Activated effector memory CD4-positive, alpha-beta T cell treated with Interleukin-2 at 50 U/mL for 16 hours (primary cell): Measurements from ENCODE around the gene ENTPD7.
A peak's percentile ranks its signal among the peaks of the same experiment; 100 is the strongest.
"Not testable (repeated sequence)": the region's sequence is repeated elsewhere in the genome, so short reads cannot be mapped to it uniquely, and the experiment has no call there.

Experiments
- DNase-seq: peaks from one replicate; pipeline ENCODE4 v3.0.0-alpha.2; 2020

Gene ENTPD7

GRCh38 chr10:99659031-99659867, at the start of gene ENTPD7:
ENTPD7 (plus strand) TSS chr10:99659509; CDS start chr10:99659957, 448 bp downstream.
- DNase-seq = peak; percentile 84

DNA sequence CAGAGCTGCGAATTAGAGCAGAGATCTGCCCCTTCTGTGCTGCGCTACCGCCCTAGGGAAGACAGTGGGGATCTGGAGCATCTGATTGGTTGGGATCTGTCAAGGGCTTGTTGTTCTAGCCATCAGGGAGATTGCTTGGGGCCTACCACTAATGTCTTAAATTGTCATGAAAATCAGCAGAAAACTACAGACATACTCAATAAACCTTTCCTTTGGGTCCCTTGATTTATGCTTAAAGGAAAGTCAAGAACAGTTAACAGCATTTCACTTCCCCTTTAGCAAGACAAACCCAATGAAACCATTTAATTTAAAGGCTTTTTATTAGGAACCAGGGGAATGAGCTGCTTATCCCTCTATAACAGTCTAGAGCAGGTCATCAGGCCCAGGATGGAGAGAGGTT, 49.1 kb upstream of the ENTPD7 start:
- DNase-seq = no peak

- DNase-seq = no peak
These were observed 48.0 kb upstream of the ENTPD7 start for GRCh38 chr10:99611326-99611725.

GRCh38 chr10:99612167-99612831, 47.0 kb upstream of the ENTPD7 start:
- DNase-seq = no peak

DNA sequence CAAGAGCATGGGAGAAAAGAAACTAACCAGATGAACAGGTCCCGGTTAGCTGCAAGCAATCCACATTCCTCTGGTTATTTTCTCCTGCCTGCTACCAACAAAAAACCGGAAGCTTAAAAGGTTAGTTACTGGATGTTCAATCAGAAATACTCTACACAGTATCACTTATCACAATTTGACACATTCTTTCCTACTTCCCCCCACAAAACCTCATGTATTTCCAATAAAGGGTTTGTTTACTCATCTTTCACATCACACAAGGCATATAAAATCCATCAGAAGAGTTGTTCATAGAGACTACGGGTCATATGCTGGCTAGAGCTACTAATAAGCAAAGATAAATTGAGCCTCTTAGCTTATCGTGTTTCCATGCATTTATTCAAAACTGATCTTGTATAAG, 43.9 kb upstream of the ENTPD7 start:
- DNase-seq = no peak

DNA sequence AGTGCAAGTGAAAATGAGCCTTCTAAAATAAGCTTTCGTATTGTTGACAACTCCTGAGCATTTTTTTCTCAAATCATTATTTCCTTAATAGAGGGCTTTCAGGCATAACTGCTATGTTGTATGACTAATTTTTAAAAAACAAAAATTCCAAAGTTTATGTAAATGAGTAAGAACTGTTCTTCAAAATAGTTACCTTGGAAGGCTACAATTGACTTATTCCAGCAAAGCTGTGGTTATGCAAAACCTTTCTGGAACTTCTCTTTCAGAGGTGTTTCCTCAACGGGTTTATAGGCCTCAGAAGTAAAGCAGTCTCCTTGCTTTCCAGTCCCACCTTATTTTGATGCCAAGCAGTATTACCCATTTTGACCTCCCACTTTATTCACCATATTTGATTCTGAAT, 41.6 kb upstream of the ENTPD7 start:
- no peak for DNase-seq

- no peak for DNase-seq
These were observed 40.1 kb upstream of the ENTPD7 start for GRCh38 chr10:99619090-99619800.

DNA sequence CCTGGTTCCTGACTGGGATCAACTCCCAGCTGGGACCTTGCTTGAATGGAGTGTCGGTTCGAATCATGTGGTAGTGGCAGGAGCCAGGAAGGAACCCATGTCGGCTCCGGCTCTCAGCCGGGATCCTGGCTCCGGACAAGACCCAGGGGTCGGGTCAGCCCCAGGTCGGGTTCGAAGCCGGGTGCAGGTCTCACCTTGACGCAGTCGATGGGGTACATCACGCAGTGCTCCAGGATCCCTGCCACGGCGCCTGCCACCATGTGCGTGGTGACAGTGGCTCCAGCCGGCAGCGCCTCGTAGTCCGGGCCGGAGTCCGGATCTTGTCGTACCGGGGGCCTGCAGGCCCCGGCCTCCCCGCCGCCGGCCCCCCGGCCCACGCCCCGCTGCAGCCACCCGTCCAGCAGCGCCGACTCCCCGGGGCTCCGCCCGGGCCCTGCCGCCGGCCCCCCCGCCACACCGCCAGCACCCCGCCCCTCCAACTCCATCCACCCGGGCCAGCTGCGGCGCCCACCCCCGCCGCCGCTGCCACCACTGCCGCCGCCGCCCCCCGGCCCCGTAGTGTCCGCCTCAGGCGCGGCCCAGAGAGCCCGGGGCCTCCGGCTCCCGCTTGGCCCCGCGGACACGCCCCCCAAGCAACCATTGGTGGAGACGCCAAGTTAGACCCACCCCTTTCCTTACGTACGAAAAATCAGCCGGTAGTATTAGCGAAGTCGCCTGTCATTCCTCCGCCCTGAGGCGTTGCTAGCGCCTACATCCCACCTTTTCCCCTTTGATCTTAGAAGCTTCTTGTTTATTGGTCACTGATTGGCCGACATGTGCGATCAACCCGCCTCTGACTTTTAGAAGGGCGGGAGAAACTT, 39.2 kb upstream of the ENTPD7 start, which contains the start of gene SLC25A28:
SLC25A28 (minus strand) TSS at position 589 of the 860 bp plus-strand sequence; CDS start at position 485, 104 bp downstream.
- DNase-seq = no peak

DNA sequence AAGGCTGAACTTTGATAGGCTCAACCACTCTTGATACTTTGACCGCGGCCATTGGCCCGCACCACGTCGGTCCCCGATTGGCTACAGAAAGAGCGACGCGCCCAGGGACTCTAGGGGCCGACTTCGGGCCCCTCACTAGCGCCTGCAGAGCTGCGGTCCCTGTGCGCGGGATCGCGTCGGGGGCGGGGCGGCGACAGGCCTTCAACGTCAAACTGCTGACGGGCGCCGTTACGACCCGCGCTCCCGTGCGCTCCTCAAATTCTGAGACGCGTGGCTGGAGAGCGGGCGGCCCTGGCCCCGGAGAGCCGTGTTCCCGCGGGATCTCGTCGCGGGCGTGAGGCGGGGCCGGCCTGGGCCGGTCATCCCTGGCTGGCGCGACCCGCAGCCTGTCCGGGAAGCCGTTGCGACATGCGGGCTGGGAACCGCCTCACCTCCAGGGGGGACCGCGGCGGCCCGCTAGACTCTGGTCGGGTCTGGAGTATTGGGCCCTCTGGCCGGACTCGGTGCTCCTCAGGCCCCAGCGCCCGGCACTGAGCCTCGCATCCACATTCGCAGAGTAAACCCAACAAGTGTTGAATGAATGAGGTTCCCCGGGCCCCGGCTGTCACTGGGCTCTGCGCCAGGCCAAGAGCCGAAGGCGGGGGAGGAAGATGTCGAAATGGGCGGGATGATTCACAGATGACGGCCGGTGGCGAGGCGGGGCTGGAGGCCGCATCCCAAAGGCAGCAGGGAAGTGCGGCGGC, 38.4 kb upstream of the ENTPD7 start:
- DNase-seq = peak; percentile 88

DNA sequence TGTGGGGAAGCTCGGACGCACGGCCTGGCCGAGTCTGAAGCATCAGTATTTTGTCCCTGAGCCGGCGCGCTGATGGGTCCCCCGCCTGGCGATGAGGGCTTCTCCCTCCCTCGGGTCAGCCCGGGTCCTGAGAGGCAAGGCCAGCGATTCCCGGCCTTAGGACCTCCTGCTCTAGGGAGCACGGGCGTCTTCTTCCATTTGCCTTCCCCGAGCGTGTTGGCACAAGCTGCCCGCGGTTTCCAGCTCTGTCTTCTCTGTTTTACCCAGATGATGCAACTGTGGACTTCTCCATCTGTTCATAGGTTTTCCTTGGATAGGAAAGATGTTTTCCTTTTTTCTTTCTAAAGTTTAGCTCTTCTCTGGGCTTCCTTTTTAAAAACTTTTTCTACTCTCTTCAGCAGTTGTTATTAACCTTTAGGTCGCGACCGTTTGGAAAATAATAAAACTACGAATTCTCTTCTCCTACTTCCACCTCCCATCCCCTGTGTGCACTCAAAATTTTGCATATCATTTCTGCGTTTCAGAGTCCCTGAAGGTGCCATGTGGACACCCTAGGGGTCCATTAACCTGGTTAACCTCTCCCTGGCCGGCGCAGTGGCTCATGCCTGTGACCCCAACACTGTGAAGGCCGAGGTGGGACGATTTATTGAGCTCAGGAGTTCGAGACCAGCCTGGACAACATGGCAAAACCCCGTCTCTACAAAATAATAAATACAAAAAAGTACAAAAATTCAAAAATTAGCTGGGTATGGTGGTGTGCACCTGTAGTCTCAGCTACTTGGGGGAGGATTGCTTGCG, 37.7 kb upstream of the ENTPD7 start:
- DNase-seq = no peak

GRCh38 chr10:99623919-99624318, 35.4 kb upstream of the ENTPD7 start:
- DNase-seq = no peak

DNA sequence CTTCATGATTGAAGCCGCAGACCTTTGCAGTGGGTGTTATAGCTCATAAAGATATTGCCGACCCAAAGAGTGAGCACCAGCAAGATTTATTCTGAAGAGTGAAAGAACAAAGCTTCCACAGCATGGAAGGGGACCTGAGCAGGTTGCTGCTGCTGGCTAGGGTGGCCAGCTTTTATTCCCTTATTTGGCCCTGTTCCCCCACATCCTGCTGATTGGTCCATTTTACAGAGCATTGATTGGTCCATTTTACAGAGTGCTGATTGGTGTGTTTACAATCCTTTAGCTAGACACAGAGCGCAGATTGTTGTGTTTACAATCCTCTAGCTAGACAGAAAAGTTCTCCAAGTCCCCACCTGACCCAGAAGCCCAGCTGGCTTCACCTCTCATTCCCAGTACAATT, 34.2 kb upstream of the ENTPD7 start:
- not testable (repeated sequence) for DNase-seq

DNA sequence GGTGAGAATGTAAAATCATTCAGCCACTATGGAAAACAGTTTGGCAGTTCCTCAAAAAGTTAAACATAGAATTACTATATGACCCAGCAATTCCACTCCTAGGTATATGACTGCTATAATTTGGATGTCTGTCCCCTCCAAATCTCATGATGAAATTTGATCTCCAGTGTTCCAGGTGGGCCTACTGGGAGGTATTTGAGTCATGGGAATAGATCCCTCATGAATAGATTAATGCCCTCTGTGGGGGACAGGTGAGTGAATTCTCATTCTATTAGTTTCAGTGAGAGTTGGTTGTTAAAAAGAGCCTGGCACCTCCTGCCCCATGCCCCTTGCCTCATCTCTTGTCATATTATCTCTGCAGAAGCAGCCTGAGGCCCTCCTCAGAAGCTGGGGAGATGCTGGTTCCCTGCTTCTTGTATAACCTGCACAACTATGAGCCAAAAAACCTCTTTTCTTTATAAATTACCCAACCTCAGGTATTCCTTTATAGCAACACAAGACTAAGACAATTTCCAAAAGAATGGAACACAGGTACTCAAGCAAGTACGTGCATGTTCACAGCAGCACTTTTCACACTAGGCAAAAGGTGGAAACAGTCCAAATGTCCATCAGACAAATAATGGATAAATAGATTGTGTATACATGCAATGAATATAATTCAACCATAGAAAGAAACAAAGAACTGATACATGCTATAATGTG, 30.2 kb upstream of the ENTPD7 start:
- DNase-seq = no peak

DNA sequence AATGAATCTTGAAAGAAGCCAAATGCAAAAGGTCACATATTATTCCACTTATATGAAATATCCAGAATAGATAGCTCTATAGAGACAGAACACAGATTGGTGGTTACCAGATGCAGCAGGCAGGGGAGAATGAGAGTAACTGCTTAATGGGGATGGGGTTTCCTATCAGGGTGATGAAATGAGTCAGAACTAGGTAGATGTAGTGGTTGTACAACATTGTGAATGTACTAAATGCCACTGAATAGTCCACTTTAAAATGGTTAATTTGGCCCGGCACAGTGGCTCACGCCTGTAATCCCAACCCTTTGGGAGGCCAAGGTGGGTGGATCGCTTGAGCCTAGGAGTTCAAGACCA, 29.7 kb upstream of the ENTPD7 start:
- DNase-seq = no peak

DNA sequence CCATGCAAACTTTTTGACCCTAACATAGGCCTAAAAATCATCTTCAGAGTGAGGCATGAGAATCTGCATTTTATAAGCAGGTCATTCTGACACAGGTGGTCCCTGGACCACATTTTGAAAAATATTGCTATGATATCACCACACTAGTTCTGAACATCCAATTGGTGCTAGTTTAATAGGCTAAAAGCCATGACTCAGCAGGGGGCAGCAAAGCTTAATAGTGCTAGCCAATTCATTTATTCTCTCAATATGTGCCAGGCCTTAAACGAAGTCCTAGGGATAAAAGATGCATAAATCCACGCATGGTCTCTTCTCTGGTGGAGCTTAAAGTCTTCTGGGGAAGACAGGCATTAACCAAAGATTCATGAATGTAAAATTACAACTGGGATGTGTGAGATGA, 28.9 kb upstream of the ENTPD7 start:
- no peak for DNase-seq

DNA sequence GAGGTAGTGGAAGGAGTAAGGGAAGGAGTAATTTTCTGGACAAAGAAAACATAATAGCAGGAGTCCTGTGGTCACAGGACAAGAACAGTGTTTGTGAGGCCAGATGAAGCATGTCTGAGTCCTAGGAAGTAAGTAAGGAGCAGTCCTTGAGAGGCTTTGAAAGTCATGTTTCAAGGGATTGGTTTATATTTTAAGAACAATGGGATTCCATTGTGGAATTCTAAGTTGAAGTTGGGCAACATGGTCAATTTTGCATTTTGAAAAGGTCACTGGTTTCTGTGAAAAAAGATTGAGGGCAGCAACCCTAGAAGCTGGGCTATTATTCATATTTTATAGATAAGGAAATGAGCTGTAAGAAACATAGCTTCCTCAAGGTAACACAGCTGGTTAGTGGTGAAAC, 28.3 kb upstream of the ENTPD7 start:
- no peak for DNase-seq

DNA sequence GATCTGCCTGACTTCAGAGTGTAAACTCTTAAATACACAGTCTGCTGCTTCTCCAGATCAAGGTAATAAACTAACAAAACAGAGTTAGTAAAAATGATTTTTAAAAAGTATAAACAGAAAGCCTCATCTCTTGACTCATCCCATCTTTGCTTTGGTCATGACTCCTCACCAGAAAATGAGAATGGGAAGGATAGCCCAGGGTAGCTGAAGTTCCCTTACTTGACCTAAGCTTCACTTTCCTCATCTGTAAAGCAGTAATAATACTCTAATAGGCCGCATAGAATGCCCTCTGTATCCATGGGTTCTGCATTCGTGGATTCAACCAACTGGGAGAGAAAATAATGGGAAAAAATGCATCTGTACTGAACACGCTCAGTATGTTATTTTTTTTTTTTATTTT, 27.8 kb upstream of the ENTPD7 start:
- DNase-seq = no peak

- no peak for DNase-seq
These were observed 25.5 kb upstream of the ENTPD7 start for GRCh38 chr10:99633832-99634231.

- DNase-seq = no peak
These were observed 11.6 kb upstream of the ENTPD7 start for GRCh38 chr10:99647601-99648151.

DNA sequence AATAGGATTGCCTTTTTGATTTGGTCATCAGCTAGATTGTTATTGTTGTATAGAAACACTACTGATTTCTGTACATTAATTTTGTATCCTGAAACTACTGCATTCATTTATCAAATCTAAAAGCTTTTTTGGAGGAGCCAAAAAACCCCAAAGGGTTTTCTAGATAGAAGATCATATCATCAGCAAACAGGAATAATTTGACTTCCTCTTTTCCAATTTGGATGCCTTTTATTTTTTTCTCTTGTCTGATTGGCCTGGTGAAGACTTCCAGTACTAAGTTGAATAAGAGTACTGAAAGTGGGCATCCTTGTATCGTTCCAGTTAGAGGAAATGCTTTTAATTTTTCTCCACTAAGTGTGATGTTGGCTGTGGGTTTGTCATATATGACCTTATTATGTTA, 10.6 kb upstream of the ENTPD7 start:
- no peak for DNase-seq
